Neuronal stem cell (in vitro differentiated cells): Measurements from ENCODE around the gene MTRFR.
A peak's percentile ranks its signal among the peaks of the same experiment; 100 is the strongest.

Experiments used
- DNase-seq: peaks from one replicate; pipeline ENCODE4 v3.0.0-alpha.2; 2013; ENCODE audit warnings: low spot score
- H2AFZ ChIP-seq: one replicate; pipeline ENCODE4 v1.6.1; 2013; ENCODE audit warnings: mild to moderate bottlenecking, low read length, inconsistent platforms
- H2AK5ac ChIP-seq: 2 replicates; pipeline ENCODE4 v1.6.1; 2013; ENCODE audit warnings: low read depth, mild to moderate bottlenecking, inconsistent platforms, low read length, moderate library complexity, mixed read lengths
- H2BK120ac ChIP-seq: 2 replicates; pipeline ENCODE4 v1.6.1; 2013; ENCODE audit warnings: low read depth, mild to moderate bottlenecking, inconsistent platforms, low read length, moderate library complexity, mixed read lengths
- H2BK12ac ChIP-seq: one replicate; pipeline ENCODE4 v1.6.1; 2013; ENCODE audit warnings: low read length, inconsistent platforms
- H2BK15ac ChIP-seq: 2 replicates; pipeline ENCODE4 v1.6.1; 2013; ENCODE audit warnings: mild to moderate bottlenecking, low read length, inconsistent platforms, mixed read lengths
- H2BK5ac ChIP-seq: one replicate; pipeline ENCODE4 v1.6.1; 2013; ENCODE audit warnings: inconsistent platforms, mild to moderate bottlenecking, low read length, moderate library complexity
- H3K14ac ChIP-seq: one replicate; pipeline ENCODE4 v1.6.1; 2013; ENCODE audit warnings: low read length, inconsistent platforms
- H3K18ac ChIP-seq: 2 replicates; pipeline ENCODE4 v1.6.1; 2013; ENCODE audit warnings: low read length, inconsistent platforms
- H3K23ac ChIP-seq: 2 replicates; pipeline ENCODE4 v1.6.1; 2013; ENCODE audit warnings: low read depth, mild to moderate bottlenecking, mixed read lengths, low read length, inconsistent platforms; ENCODE audit not compliant: poor library complexity
- H3K27ac ChIP-seq: replicated peaks from 3 replicates; pipeline ENCODE4 v1.5.1; 2013; ENCODE audit warnings: low read length, inconsistent platforms
- H3K27me3 ChIP-seq, 3 experiments: 2 replicates each; pipeline ENCODE4 v1.6.1; 2013; ENCODE audit warnings: low read length in 3 of 3, mild to moderate bottlenecking in 2 of 3, inconsistent platforms in 1 of 3, low read depth in 1 of 3, mixed read lengths in 1 of 3, moderate library complexity in 1 of 3; ENCODE audit not compliant: control insufficient read depth in 3 of 3, insufficient read depth in 3 of 3
- H3K36me3 ChIP-seq, 2 donors: replicated peaks in 1 of 2; 2 replicates each; pipeline ENCODE4 v1.6.1; 2013; ENCODE audit warnings: low read length in 2 of 2; ENCODE audit not compliant: control insufficient read depth in 2 of 2, insufficient read depth in 2 of 2
- H3K4ac ChIP-seq: 2 replicates; pipeline ENCODE4 v1.6.1; 2013; ENCODE audit warnings: inconsistent platforms, mild to moderate bottlenecking, low read length, moderate library complexity
- H3K4me1 ChIP-seq, 2 donors: 1 replicate in 1 of 2; 2 replicates in 1 of 2; pipeline ENCODE4 v1.6.1; 2013; ENCODE audit warnings: low read length in 2 of 2, low read depth in 1 of 2; ENCODE audit not compliant: control insufficient read depth in 2 of 2, insufficient read depth in 1 of 2
- H3K4me2 ChIP-seq: one replicate; pipeline ENCODE4 v1.6.1; 2013; ENCODE audit warnings: mild to moderate bottlenecking, low read length, inconsistent platforms; ENCODE audit not compliant: insufficient read depth, poor library complexity, severe bottlenecking
- H3K4me3 ChIP-seq, 2 donors: 2 replicates each; pipeline ENCODE4 v1.5.1; 2013; ENCODE audit warnings: low read length in 2 of 2, mild to moderate bottlenecking in 2 of 2, inconsistent platforms in 1 of 2, moderate library complexity in 1 of 2
- H3K79me1 ChIP-seq: one replicate; pipeline ENCODE4 v1.6.1; 2013; ENCODE audit warnings: low read depth, mild to moderate bottlenecking, inconsistent platforms, low read length, moderate library complexity
- H3K9ac ChIP-seq: one replicate; pipeline ENCODE4 v1.6.1; 2013; ENCODE audit warnings: mild to moderate bottlenecking, low read depth, low read length, inconsistent platforms; ENCODE audit not compliant: poor library complexity
- H3K9me3 ChIP-seq, 2 donors: replicated peaks in 1 of 2; 2 replicates each; pipeline versions ENCODE3 to v1.6.1; 2013; ENCODE audit warnings: low read length in 2 of 2, mild to moderate bottlenecking in 2 of 2, inconsistent platforms in 1 of 2, low read depth in 1 of 2, mixed read lengths in 1 of 2, moderate library complexity in 1 of 2; ENCODE audit not compliant: control insufficient read depth in 2 of 2, insufficient read depth in 1 of 2
- H4K8ac ChIP-seq: one replicate; pipeline ENCODE4 v1.6.1; 2013; ENCODE audit warnings: low read depth, mild to moderate bottlenecking, inconsistent platforms, low read length, moderate library complexity
- H4K91ac ChIP-seq: one replicate; pipeline ENCODE4 v1.6.1; 2013; ENCODE audit warnings: low read length, low read depth, mild to moderate bottlenecking, inconsistent platforms; ENCODE audit not compliant: poor library complexity
- WGBS, 2 donors: extraction: QIAGEN DNeasy Blood & Tissue Kit; methylation state at CpG; one replicate each; pipeline ENCODE4 v1.1.7; 2013; ENCODE audit warnings: missing lambda C conversion rate in 2 of 2, mixed read lengths in 1 of 2; ENCODE audit not compliant: insufficient read length in 2 of 2, insufficient replicate concordance in 1 of 2; ENCODE audit errors: extremely low coverage in 2 of 2; 5-methylcytosine and 5-hydroxymethylcytosine counted together

The MTRFR gene

DNA sequence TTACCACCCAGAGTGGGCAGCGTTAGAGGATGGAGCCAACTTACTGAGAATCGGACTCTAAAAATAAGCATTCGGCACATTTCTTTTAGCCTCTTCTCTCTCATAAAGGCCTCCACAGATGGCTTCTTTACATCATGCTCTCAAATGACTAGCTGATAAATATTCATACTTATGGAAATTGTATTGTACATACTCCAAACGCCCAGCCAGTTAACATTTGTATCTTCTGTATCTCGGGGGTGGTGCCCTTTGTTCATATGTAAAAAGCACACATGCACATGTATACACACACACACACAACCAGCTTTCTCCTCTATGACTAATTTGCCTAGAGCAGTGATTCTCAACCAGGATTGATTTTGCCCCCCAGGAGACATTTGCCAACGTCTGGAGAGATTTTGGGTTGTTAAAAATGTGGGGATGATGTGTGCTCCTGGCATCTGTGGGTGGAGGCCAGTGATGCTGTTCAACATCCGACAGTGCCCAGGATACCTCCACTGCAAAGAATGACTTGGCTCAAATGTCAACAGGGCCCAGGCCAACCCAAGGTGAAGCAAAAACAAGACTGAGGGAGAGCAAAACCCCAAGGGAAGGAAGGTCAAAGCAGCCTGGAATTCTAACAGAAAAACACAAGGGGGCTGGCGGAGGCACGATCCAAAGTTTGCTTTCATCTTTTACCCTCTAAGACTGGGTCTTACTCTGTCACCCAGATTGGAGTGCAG, 53.6 kb downstream of the MTRFR start:
- Histone ChIP-seq H3K4me1 (no peaks in the 10 kb centered on the region), H4K91ac (no peak overlapping the region), H3K27me3 (no peaks in the 10 kb centered on the region), H4K8ac (no peak overlapping the region), H3K4ac (no peak overlapping the region), H3K14ac (no peak overlapping the region), H3K79me1 (no peaks in the 10 kb centered on the region), H2BK120ac (no peak overlapping the region), H2BK15ac (no peak overlapping the region), H3K18ac (no peak overlapping the region), H3K9me3 (no peaks in the 10 kb centered on the region), H3K36me3 (peaks cover 0 to 29% of the 10 kb centered on the region in 2 donors), H2BK5ac (no peak overlapping the region), H3K9ac (no peak overlapping the region), H2AFZ (no peak overlapping the region), H2AK5ac (no peak overlapping the region), H3K23ac (no peak overlapping the region), H2BK12ac (no peak overlapping the region), H3K4me3 (no peak overlapping the region), H3K27ac (peak overlapping the region; percentile 17), H3K4me2 (no peak overlapping the region)
- no CpG with 5 or more reads among the region's 9 CpGs for WGBS, 2 donors
- no peak for DNase-seq

DNA sequence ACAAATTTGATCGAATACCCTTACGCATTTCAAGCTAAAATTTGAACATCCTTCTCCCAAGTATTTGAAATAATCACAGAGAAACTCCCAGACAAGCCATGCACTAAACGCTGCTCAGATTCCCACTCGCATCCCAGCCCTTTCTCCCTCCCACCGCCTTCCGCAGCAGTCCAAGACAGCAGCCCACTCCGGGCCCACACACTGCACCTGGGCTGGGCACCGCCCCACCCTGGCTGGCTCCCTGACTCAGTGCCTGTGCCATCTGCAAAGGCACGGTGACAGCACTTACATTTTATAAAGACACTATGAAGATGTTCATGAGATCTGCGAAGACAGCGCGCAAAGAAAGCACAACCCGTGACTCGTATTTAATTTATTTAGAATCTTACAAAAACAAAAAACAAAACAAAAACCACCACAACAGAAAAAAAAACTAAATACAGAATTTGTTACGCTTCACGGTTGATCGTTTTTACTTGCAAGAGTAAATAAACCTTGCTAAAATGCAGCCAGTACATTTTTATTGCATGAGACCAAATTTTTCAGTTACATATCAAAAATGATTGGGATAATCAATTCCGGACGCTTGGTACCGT, 55.6 kb downstream of the MTRFR start:
- H3K9me3 ChIP-seq = no peaks in the 10 kb centered on the region
- no peak overlapping the region for H3K27ac ChIP-seq
- H3K23ac ChIP-seq = no peak overlapping the region
- no peaks in the 10 kb centered on the region for H3K27me3 ChIP-seq
- H3K79me1 ChIP-seq = no peaks in the 10 kb centered on the region
- no peak overlapping the region for H3K4ac ChIP-seq
- H3K18ac ChIP-seq = no peak overlapping the region
- no peak overlapping the region for H3K14ac ChIP-seq
- H4K91ac ChIP-seq = no peak overlapping the region
- H3K4me1 ChIP-seq = no peaks in the 10 kb centered on the region
- no CpG with 5 or more reads among the region's 20 CpGs for WGBS, 2 donors
- no peak overlapping the region for H2BK120ac ChIP-seq
- H3K9ac ChIP-seq = no peak overlapping the region
- no peak for DNase-seq
- no peak overlapping the region for H3K4me2 ChIP-seq
- no peak overlapping the region for H2BK5ac ChIP-seq
- H3K4me3 ChIP-seq = no peak overlapping the region
- H3K36me3 ChIP-seq = peaks cover 13 to 50% of the 10 kb centered on the region in 2 donors
- no peak overlapping the region for H2BK12ac ChIP-seq
- H2BK15ac ChIP-seq = no peak overlapping the region
- H2AFZ ChIP-seq = no peak overlapping the region
- H4K8ac ChIP-seq = no peak overlapping the region
- H2AK5ac ChIP-seq = no peak overlapping the region

DNA sequence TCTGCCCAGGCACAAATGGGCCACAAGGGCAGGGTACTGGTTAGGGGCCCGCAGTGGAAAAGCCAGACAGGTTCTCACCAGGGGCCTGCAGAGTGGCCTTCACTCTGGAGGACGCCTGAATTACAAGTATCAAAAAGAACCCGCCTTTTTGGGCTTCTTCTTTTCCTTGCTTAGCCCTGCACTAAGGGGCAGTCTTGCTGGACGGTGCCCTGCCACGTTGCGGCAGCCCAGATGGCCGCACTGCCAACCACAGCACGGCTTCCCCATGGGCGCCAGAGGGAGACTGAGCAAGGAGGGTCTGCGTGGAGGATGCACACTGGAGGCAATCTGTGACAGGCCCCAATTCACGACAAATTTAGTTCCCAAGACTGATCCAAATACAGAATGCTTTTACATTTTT, 56.7 kb downstream of the MTRFR start:
- Histone ChIP-seq H3K27ac (no peak overlapping the region), H3K4me3 (no peak overlapping the region), H2AK5ac (no peak overlapping the region), H3K79me1 (no peaks in the 10 kb centered on the region), H3K4ac (no peak overlapping the region), H4K8ac (no peak overlapping the region), H2BK12ac (no peak overlapping the region), H3K9me3 (no peaks in the 10 kb centered on the region), H3K36me3 (peaks cover 15 to 60% of the 10 kb centered on the region in 2 donors), H3K18ac (no peak overlapping the region), H3K27me3 (no peaks in the 10 kb centered on the region), H2BK5ac (no peak overlapping the region), H3K4me2 (no peak overlapping the region), H2AFZ (no peak overlapping the region), H4K91ac (no peak overlapping the region), H3K4me1 (no peaks in the 10 kb centered on the region), H3K23ac (no peak overlapping the region), H2BK15ac (no peak overlapping the region), H3K9ac (no peak overlapping the region), H2BK120ac (no peak overlapping the region), H3K14ac (no peak overlapping the region)
- no CpG with 5 or more reads among the region's 11 CpGs for WGBS, 2 donors
- no peak for DNase-seq

DNA sequence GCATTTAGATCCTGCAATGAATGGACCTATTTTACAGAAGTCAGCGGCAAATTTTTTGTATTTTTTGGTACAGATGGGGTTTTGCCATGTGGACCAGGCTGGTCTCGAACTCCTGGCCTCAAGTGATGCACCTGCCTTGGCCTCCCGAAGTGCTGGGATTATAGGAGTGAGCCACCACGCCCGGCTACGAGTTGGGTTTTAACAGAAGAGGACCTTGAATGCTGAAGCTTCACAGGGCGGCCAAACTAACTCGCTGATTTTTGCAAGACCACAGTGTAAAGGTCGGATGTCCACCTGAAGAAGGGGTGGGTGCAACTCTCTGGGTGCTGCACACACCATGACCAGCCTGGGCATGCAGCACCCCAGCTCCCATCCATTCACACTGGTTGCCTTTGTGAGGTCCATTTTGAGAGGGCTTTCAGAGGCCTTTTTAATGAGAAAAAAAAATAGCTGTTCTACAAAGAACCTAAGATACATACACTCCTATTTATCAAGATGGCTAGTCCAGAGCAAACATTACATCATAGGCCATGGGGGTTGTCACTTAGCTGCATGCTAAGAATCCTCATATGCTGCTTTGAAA, 60.0 kb downstream of the MTRFR start:
- Histone ChIP-seq H3K36me3 (peaks cover 29 to 92% of the 10 kb centered on the region in 2 donors), H2BK12ac (no peak overlapping the region)

More for the DNA sequence above, 60.0 kb downstream of the MTRFR start:
- H3K27me3 ChIP-seq = no peaks in the 10 kb centered on the region
- no CpG with 5 or more reads among the region's 9 CpGs for WGBS, 2 donors
- H2AFZ ChIP-seq = no peak overlapping the region
- no peak overlapping the region for H3K4ac ChIP-seq
- H3K14ac ChIP-seq = no peak overlapping the region
- H3K23ac ChIP-seq = no peak overlapping the region
- H3K79me1 ChIP-seq = no peaks in the 10 kb centered on the region
- no peak overlapping the region for H4K8ac ChIP-seq
- peaks cover 0 to 2% of the 10 kb centered on the region in 2 donors for H3K4me1 ChIP-seq
- no peak overlapping the region for H2BK15ac ChIP-seq
- H4K91ac ChIP-seq = no peak overlapping the region
- H2BK120ac ChIP-seq = no peak overlapping the region
- no peak overlapping the region for H2AK5ac ChIP-seq
- H3K4me3 ChIP-seq = no peak overlapping the region
- no peak overlapping the region for H2BK5ac ChIP-seq
- no peak overlapping the region for H3K4me2 ChIP-seq
- DNase-seq = no peak
- H3K9ac ChIP-seq = no peak overlapping the region
- no peaks in the 10 kb centered on the region for H3K9me3 ChIP-seq
- H3K27ac ChIP-seq = no peak overlapping the region
- H3K18ac ChIP-seq = no peak overlapping the region
